Glomerular visceral epithelial cell (primary cell): Measurements from ENCODE around the gene SAFB2.

ENCODE experiments used
- DNase-seq: peaks from one replicate; pipeline ENCODE4 v3.0.0-alpha.2; 2016; ENCODE audit errors: extremely low spot score

Gene SAFB2

DNA sequence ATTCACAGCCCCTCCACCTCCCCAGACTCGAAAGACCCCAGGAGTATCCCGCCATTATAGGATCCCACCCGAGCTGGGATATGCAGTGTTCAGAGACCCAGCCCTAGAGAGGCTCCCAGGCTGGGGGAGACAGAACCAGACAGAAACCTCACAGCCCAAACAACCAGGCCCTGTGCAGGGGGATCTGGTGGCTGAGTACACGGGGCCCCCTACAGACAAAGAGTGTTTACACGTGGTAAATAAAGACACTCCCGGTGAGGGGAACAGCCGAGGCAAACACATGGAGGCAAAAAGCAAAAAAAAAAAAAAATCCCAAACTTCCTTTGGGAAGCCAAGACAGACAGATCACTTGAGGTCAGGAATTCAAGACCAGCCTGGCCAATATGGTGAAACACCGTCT, 79.9 kb downstream of the SAFB2 start:
- no peak for DNase-seq

DNA sequence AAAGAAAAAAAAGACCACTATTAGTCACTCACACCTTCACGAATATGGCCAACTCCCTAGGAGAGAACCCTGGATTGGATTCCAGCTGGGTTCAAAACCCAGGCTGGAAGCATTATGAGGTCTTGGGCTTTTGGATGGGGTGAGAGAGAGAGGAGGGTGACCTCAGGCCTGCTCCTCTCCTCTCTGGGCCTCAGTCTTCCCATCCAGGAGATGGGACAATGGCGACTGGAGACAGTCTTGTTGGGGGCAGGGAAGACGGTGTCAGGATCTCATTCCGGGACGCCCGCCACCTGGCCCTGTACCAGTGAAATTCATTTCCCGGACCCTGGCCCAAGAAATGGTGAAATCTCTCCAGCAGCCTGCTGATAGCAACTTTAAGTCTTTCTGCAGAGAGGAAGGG, 81.1 kb downstream of the SAFB2 start:
- DNase-seq = no peak

DNA sequence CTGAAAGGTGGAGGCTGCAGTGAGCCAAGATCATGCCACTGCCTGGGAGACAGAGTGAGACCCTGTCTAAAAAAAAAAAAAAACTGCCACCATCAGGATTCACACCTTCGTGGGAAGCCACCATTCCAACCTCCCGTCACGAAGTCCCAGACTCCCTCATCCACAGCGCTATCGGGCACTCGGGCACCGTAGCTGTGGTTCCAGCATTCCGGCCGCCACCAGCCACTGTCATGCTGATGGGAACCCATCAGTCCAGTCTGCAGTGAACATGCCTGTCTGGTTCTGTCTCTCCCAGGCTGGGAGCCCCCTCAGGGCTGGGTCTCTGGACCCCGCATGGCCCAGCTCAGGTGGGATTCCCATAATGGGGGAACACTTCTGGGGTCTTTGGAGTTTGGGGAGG, 82.4 kb downstream of the SAFB2 start:
- DNase-seq = no peak

DNA sequence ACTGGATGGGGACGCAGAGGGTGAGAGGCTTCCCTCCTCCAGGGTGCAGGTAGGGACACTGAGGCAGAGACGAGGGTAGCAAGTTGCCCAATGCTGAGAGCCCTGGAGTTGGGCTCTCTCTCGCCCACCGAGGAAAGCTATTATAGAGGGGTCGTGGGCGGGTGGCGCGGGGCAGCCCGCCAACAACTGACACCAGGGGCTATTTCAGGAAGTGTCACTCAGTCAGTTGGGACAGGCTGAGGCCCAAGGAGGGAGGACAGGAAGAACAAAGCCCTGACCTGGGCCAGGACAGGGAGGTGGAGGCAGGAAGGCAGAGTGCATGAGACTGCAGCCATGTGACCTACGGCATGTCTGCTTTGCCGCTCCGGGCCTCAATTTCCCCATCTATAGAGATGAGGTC, 84.7 kb downstream of the SAFB2 start:
- DNase-seq = no peak
